Activated CD8-positive, alpha-beta T cell treated with anti-CD3 and anti-CD28 coated beads for 36 hours (primary cell): ENCODE results near the gene NR2F1-AS1. TPM values are rescaled to one million over a fixed set of nuclear protein-coding genes. Genes with fewer than 3 reads are reported as not detected.
"Not testable (repeated sequence)": the region's sequence is repeated elsewhere in the genome, so short reads cannot be mapped to it uniquely, and the experiment has no call there.

Experiments
- ATAC-seq: fragments of 200-7000 bp; cut with Tn5 transposase; one replicate; pipeline ENCODE4 v1.10.0; 2021; ENCODE audit warnings: mild to moderate bottlenecking, moderate library complexity
- CTCF ChIA-PET: fragments of 350-600 bp; sonication (Branson Sonifier 250); formaldehyde crosslinking; loops from one replicate; lab custom pipeline; 2021; ENCODE audit warnings: antibody characterized with exemption; lab: Charles Lee
- POLR2A ChIA-PET: fragments of 350-600 bp; sonication (Branson Sonifier 250); formaldehyde crosslinking; loops from one replicate; lab custom pipeline; 2021; ENCODE audit warnings: antibody characterized with exemption; lab: Charles Lee
- DNase-seq: peaks from one replicate; pipeline ENCODE4 v3.0.0-alpha.2; 2020
- H3K27ac Mint-ChIP-seq: one replicate; pipeline ENCODE4 v1.8.0; 2021; ENCODE audit warnings: mild to moderate bottlenecking, mixed read lengths
- H3K27me3 Mint-ChIP-seq: one replicate; pipeline ENCODE4 v1.8.0; 2021; ENCODE audit warnings: mixed read lengths
- H3K36me3 Mint-ChIP-seq: one replicate; pipeline ENCODE4 v1.8.0; 2021; ENCODE audit warnings: low read depth, mixed read lengths
- H3K4me1 Mint-ChIP-seq: one replicate; pipeline ENCODE4 v1.8.0; 2021; ENCODE audit warnings: low read depth, mixed read lengths
- H3K4me3 Mint-ChIP-seq: one replicate; pipeline ENCODE4 v1.8.0; 2021; ENCODE audit warnings: mild to moderate bottlenecking, moderate library complexity, mixed read lengths
- H3K9me3 Mint-ChIP-seq: one replicate; pipeline ENCODE4 v1.8.0; 2021; ENCODE audit warnings: mixed read lengths
- CTCF ChIP-seq: fragments of 200-600 bp; IDR thresholded peaks from one replicate; pipeline ENCODE4 v1.8.0; 2022; ENCODE audit warnings: antibody characterized with exemption, mild to moderate bottlenecking
- intact Hi-C: fragments of 100-400 bp; cut with micrococcal nuclease; formaldehyde crosslinking; loops from one replicate; pipeline ENCODE4 v1.10.0; 2022
- total RNA-seq, 2 experiments: library from RNA; stranded (reverse); gene quantifications; one replicate each; pipeline ENCODE4 v1.2.3, GENCODE V29; 2021

Gene NR2F1-AS1
- total RNA-seq, 2 experiments from 2014 or later, result not detected

GRCh38 chr5:93517828-93518227, 63.2 kb downstream of the NR2F1-AS1 start:
- no peaks in the 10 kb centered on the region for H3K36me3 Mint-ChIP-seq
- TF ChIP-seq CTCF, result no peak
- POLR2A ChIA-PET, result no interaction called here
- H3K4me3 Mint-ChIP-seq, result no peak overlapping the region
- DNase-seq, result no peak
- intact Hi-C loops, result no loop called here
- CTCF ChIA-PET, result no interaction called here
- H3K4me1 Mint-ChIP-seq, result no peaks in the 10 kb centered on the region
- H3K27me3 Mint-ChIP-seq, result peaks cover 2% of the 10 kb centered on the region
- H3K27ac Mint-ChIP-seq, result no peak overlapping the region
- ATAC-seq, result no peak
- peaks cover 8% of the 10 kb centered on the region for H3K9me3 Mint-ChIP-seq

DNA sequence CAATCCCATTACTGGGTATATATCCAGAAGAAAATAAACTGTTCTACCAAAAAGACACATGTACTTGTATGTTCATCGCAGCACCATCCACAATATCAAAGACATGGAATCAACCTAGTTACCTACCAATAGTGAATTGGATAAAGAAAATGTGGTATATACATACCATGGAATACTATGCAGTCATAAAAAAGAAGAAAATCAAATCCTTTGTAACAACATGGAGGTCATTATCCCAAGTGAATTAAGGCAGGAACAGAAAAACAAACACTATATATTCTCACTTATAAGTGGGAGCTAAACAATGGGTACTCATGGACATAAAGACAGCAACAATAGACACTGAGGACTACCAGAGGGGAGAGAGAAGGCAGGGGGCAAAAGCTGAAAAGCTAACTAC, 67.7 kb downstream of the NR2F1-AS1 start:
- intact Hi-C loops, result no loop called here
- Mint-ChIP-seq H3K27me3 (peaks cover 2% of the 10 kb centered on the region), H3K36me3 (no peaks in the 10 kb centered on the region), H3K27ac (no peak overlapping the region), H3K4me3 (no peak overlapping the region), H3K4me1 (no peaks in the 10 kb centered on the region), H3K9me3 (no peaks in the 10 kb centered on the region)
- ChIA-PET POLR2A (no interaction called here), CTCF (no interaction called here)
- DNase-seq (no peak), ATAC-seq (no peak)
- TF ChIP-seq CTCF, result no peak

GRCh38 chr5:93512799-93513198, 68.2 kb downstream of the NR2F1-AS1 start:
- Mint-ChIP-seq H3K9me3 (no peaks in the 10 kb centered on the region), H3K4me1 (no peaks in the 10 kb centered on the region), H3K36me3 (no peaks in the 10 kb centered on the region), H3K4me3 (no peak overlapping the region), H3K27ac (no peak overlapping the region), H3K27me3 (peaks cover 2% of the 10 kb centered on the region)
- POLR2A ChIA-PET, result no interaction called here
- CTCF ChIA-PET, result no interaction called here
- DNase-seq (no peak), ATAC-seq (no peak)
- intact Hi-C loops, result no loop called here
- TF ChIP-seq CTCF, result no peak

DNA sequence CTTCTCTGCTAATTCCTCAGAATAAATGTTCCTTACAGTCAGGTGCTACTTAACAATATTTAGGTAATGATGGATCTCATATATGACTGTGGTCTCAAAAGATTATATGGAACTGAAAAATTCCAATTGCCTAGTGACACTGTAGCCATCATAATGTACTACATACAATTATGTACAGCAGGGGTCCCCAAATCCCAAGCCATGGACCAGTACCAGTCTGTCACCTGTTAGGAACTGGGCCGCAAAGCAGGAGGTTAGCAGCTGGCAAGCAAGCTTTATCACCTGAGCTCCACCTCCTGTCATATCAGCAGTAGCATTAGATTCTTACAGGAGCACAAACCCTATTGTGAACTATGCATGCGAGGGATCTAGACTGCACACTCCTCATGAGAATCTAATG, 69.6 kb downstream of the NR2F1-AS1 start:
- ChIA-PET CTCF (no interaction called here), POLR2A (no interaction called here)
- H3K27me3 Mint-ChIP-seq, result peaks cover 2% of the 10 kb centered on the region
- intact Hi-C loops, result no loop called here
- no peak overlapping the region for H3K4me3 Mint-ChIP-seq
- TF ChIP-seq CTCF, result no peak
- no peaks in the 10 kb centered on the region for H3K36me3 Mint-ChIP-seq
- no peak for ATAC-seq
- no peak for DNase-seq
- no peaks in the 10 kb centered on the region for H3K9me3 Mint-ChIP-seq
- no peaks in the 10 kb centered on the region for H3K4me1 Mint-ChIP-seq
- no peak overlapping the region for H3K27ac Mint-ChIP-seq

DNA sequence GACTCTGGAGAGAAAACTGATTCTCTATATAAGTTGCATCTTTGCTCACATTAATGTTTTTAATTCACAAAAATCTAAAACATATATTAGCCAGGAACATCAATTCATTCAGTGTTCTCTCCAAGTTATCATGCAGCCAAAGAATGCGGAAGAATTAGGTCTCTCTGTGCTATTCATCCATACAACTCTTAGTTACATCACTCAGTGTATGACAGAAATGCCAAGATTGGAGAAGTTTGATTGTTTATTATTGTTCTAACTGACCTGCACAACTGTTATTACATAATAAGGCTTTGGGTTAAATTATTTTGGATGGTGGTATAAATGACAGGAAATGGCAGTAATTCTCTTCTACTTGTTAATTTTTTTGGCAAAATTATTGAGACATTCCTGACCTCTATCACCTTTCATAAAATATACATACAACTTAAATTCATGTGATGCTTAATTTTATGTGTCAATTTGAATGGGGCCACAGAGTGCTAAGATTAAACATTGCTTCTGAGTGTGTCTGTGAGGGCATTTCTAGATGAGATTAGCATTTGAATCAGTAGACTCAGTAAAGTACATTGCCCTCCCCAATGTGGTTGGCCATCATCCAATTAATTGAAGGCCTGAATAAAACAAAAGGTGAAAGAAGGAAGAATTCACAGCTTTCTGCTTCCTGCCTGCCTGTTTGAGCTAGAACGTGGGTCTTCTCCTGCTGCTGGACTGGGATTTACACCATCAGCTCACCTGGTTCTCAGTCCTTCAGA, 70.2 kb downstream of the NR2F1-AS1 start:
- ATAC-seq (no peak), DNase-seq (no peak)
- POLR2A ChIA-PET, result no interaction called here
- CTCF ChIA-PET, result no interaction called here
- Mint-ChIP-seq H3K27me3 (peaks cover 2% of the 10 kb centered on the region), H3K4me3 (no peak overlapping the region), H3K9me3 (no peaks in the 10 kb centered on the region), H3K4me1 (no peaks in the 10 kb centered on the region), H3K27ac (no peak overlapping the region), H3K36me3 (no peaks in the 10 kb centered on the region)
- intact Hi-C loops, result no loop called here
- TF ChIP-seq CTCF, result no peak

- H3K4me1 Mint-ChIP-seq, H3K4me3 Mint-ChIP-seq, H3K36me3 Mint-ChIP-seq, CTCF ChIA-PET, intact Hi-C loops, ATAC-seq, H3K27ac Mint-ChIP-seq, H3K9me3 Mint-ChIP-seq, DNase-seq, POLR2A ChIA-PET, H3K27me3 Mint-ChIP-seq: not testable (repeated sequence)
Observed at GRCh38 chr5:93505553-93505952, 75.5 kb downstream of the NR2F1-AS1 start.
